Measurements from ENCODE around the gene CCDC142.

The CCDC142 gene

GRCh38 chr2:74457129-74457548 is 25.7 kb downstream of the CCDC142 start:
- peak; percentile 41 for DNase-seq (ENCODE audit: low read depth, low spot score)
- TF ChIP-seq, protein P1, sequence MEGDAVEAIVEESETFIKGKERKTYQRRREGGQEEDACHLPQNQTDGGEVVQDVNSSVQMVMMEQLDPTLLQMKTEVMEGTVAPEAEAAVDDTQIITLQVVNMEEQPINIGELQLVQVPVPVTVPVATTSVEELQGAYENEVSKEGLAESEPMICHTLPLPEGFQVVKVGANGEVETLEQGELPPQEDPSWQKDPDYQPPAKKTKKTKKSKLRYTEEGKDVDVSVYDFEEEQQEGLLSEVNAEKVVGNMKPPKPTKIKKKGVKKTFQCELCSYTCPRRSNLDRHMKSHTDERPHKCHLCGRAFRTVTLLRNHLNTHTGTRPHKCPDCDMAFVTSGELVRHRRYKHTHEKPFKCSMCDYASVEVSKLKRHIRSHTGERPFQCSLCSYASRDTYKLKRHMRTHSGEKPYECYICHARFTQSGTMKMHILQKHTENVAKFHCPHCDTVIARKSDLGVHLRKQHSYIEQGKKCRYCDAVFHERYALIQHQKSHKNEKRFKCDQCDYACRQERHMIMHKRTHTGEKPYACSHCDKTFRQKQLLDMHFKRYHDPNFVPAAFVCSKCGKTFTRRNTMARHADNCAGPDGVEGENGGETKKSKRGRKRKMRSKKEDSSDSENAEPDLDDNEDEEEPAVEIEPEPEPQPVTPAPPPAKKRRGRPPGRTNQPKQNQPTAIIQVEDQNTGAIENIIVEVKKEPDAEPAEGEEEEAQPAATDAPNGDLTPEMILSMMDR (IDR thresholded peaks at IDR 0.05; ENCODE audit: low read depth, low read length) = no peak
- H3K4me3 ChIP-seq (ENCODE audit: low read depth, low read length) = peak overlapping the region; percentile 53

DNA sequence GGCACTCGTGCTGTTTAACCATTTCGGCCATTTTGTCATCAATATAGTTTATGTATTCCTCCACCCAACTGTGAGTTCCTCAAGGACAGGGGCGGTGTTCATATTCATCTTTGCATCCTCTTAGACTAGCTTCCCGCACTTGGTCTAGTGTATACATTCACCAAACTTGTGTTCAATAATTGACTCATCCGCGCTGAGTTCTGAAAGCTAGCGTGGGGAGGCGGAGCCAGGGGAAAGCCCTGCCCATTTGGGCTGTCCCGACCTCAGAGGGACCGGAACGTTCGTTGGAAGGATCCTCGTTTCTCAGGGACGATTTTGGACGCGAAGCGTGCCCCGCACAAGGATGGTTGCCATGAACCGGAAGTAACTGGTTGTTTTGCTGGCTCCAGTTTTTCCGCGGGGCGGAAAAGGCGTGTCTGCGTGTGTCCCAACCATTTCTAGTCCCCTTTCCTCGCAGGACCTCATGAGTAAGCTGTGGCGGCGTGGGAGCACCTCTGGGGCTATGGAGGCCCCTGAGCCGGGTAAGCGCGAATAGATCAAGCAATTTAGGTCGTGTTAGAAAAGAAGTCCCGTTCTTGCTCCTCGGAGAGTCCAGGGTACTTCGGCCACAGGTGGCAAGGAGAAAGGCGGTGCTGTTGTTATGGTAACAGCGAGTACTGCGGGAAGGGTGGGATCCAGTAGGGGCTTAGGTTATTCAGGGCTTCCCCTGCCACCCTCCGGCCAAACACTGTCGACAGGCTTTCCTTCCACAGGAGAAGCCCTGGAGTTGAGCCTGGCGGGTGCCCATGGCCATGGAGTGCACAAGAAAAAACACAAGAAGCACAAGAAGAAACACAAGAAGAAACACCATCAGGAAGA is 27.9 kb downstream of the CCDC142 start, which contains the start of gene INO80B:
Gene INO80B, plus strand, starts transcription at position 434 of the 858 bp plus-strand sequence. Its CDS starts 30 bp downstream, at position 464.
- peak; percentile 98 for DNase-seq (ENCODE audit: low read depth, low spot score)
- H3K4me3 ChIP-seq (ENCODE audit: low read depth, low read length) = peak within 1 kb of the TSS; percentile 85
- TF ChIP-seq, protein P1 (IDR thresholded peaks at IDR 0.05; ENCODE audit: low read depth, low read length) = no peak
- in situ Hi-C loops (cut with HindIII; ENCODE audit: low sequenced_read_pairs) = no loop called here

More at GRCh38 chr2:74457129-74457548, 25.7 kb downstream of the CCDC142 start:
- in situ Hi-C loops (cut with HindIII; ENCODE audit: low sequenced_read_pairs) = no loop called here

DNA sequence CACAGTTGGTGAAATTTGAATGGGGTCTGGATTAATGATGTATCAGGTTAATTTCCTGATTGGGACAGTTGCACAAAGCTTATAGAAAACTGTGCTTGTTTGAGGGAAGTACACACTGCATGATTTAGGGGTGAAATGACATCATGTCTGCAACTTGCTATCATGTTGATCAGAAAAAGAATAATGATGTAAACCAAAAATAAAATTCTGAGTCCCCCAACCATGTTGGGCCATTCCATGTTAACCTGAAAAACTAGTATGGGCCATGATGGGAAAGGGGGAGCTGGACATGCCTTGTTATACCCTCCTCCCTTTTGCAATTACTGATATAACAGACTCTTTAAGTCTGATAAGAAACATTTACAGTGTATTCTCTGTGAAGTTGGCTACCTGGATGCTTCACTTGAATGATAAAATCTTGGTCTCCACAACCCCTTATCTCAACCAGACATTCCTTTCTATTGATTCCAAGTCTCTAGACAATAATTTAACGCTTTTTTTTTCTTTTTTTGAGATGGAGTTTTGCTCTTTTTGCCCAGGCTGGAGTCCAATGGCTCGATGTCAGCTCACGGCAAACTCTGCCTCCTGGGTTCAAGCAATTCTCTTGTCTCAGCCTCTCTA is 32.1 kb downstream of the CCDC142 start:
- TF ChIP-seq, protein P1 (IDR thresholded peaks at IDR 0.05; ENCODE audit: low read depth, low read length) = no peak
- DNase-seq (ENCODE audit: low read depth, low spot score) = no peak
- in situ Hi-C loops (cut with HindIII; ENCODE audit: low sequenced_read_pairs) = no loop called here
- no peak overlapping the region for H3K4me3 ChIP-seq (ENCODE audit: low read depth, low read length)

DNA sequence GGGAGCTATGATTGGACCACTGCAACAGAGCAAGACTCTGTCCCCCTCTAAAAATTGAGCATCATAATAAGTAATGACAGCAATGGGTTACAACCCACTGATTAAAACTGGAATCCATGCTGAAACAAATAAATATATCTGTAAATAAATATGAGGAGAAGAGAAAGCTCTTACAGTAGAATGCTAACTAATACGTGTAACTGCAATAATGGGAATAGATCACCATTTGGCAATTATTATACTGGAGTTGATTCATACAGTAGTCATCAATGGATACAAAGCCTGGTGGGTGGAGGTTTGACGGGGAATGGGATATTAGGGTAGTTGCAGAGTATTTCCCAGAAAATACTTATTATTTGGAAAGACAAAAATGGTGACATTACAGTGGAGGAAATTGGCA is 34.0 kb downstream of the CCDC142 start:
- TF ChIP-seq, protein P1 (IDR thresholded peaks at IDR 0.05; ENCODE audit: low read depth, low read length) = no peak
- H3K4me3 ChIP-seq (ENCODE audit: low read depth, low read length) = no peak overlapping the region
- DNase-seq (ENCODE audit: low read depth, low spot score) = no peak
- in situ Hi-C loops (cut with HindIII; ENCODE audit: low sequenced_read_pairs) = no loop called here

DNA sequence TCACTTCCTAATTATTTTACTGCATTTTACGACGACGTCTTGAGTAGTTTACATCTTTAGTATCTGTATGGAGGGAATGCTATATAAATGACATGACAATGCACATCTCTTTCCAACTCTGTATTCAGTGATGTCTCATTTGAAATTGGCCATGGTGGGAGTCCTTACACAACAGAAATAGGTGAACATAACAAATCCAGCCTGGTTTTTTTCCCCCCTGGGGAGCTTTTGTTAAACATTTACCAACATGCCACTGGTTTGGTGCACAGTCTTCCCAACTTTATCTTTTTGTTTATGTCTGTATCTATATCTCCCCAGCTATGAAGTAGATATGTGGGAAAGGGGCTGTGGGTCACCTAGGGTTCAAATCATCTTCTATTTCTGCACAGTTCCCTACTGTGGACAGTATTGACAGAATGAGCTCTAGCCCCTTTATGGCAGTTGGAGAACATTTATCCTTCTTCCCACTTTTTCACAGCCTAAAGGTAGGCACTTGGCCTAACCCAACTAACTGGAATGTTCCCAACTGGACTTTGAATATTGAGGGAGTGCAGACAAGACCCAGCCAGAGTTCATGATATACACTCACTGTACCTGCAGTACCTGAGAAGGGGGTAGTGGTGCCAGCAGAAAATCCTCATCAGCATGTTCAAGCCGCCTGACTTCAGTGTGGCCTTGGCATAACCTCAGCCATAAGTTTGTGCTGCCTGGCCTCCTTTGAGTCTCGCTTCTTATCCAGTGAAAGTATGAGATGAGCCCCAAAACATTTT is 35.4 kb downstream of the CCDC142 start:
- in situ Hi-C loops (cut with HindIII; ENCODE audit: low sequenced_read_pairs) = no loop called here
- DNase-seq (ENCODE audit: low read depth, low spot score) = no peak
- TF ChIP-seq, protein P1 (IDR thresholded peaks at IDR 0.05; ENCODE audit: low read depth, low read length) = no peak
- no peak overlapping the region for H3K4me3 ChIP-seq (ENCODE audit: low read depth, low read length)

Data from astrocyte of the spinal cord (primary cell).